HepG2 (cell line): ENCODE data around the gene ABCG2.

Experiments used
- MED13 ChIP-seq: sonication (generic); formaldehyde crosslinking; IDR thresholded peaks from 2 replicates; pipeline ENCODE4 v1.5.0; 2020; ENCODE audit warnings: missing genetic modification reagents
- POLR2AphosphoS2 ChIP-seq: IDR thresholded peaks from 2 replicates; pipeline ENCODE4 v1.6.1; 2011; ENCODE audit warnings: low read depth, low read length, improper control_type of control experiment
- RARA ChIP-seq: IDR thresholded peaks from 2 replicates; pipeline ENCODE4 v1.6.1; 2016; ENCODE audit warnings: missing genetic modification reagents, missing compliant biosample characterization
- TF ChIP-seq, protein P1 (sequence below): sonication (generic); formaldehyde crosslinking; IDR thresholded peaks from 2 replicates; pipeline ENCODE4 v1.5.0; 2020; ENCODE audit warnings: mild to moderate bottlenecking, missing genetic modification reagents, moderate library complexity

- no peak for TF ChIP-seq MED13 (CRISPR knock-in tag)
- TF ChIP-seq RARA (CRISPR knock-in tag): no peak
- TF ChIP-seq POLR2AphosphoS2: no peak
- TF ChIP-seq, protein P1, sequence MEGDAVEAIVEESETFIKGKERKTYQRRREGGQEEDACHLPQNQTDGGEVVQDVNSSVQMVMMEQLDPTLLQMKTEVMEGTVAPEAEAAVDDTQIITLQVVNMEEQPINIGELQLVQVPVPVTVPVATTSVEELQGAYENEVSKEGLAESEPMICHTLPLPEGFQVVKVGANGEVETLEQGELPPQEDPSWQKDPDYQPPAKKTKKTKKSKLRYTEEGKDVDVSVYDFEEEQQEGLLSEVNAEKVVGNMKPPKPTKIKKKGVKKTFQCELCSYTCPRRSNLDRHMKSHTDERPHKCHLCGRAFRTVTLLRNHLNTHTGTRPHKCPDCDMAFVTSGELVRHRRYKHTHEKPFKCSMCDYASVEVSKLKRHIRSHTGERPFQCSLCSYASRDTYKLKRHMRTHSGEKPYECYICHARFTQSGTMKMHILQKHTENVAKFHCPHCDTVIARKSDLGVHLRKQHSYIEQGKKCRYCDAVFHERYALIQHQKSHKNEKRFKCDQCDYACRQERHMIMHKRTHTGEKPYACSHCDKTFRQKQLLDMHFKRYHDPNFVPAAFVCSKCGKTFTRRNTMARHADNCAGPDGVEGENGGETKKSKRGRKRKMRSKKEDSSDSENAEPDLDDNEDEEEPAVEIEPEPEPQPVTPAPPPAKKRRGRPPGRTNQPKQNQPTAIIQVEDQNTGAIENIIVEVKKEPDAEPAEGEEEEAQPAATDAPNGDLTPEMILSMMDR (CRISPR knock-in tag): no peak
These were observed 4.2 kb upstream of the ABCG2 start for GRCh38 chr4:88162626-88163025.
